ENCODE results near the gene ABCB8. TPM values are rescaled to one million over a fixed set of nuclear protein-coding genes. Genes with fewer than 3 reads are reported as not detected.

The ABCB8 gene
- total and polyA plus RNA-seq, 2 donors (not counting 3 experiments of a cell fraction or from before 2014, with no cell fraction given): 38.0 to 46.3 TPM

DNA sequence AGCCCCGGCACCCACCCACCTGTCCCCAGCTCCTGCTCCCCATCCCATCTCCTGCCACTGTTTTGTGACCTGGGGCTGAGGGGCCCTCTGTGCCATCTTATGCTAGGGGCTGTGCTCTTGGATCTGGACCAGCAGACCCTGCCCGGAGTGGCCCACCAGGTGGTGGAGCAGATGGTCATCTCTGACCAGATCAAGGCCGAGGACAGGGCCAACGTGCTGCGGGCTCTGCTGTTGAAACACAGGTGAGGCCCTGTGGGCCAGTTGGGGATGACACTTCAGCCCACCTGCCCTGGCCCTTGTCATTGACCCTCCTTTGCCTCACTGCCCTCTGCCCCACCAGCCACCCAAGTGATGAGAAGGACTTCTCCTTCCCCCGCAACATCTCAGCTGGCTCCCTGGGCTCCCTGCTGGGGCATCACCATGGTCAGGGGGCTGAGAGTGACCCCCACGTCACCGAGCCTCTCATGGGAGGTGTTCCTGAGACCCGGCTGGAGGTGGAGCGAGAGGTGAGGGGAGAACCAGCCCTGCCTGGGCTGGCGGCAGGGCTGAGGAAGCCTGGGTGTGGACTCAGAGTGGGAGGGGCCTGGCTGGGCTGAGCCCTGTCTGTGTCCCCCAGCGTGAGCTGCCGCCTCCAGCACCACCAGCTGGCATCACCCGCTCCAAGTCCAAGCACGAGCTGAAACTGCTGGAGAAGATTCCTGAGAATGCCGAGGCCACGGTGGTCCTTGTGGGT is 41.8 kb downstream of the ABCB8 start:
- Histone ChIP-seq H3K79me2 (ENCODE audit: control insufficient read depth, insufficient read depth, low read length) (no peaks in the 10 kb centered on the region), H3K36me3 (ENCODE audit: control insufficient read depth in 2 of 2, extremely low read depth in 1 of 2, insufficient read depth in 2 of 2, low read length in 2 of 2) (peaks cover 18 to 73% of the 10 kb centered on the region in 2 experiments), H3K4me2 (ENCODE audit: insufficient read depth, low read length) (no peak overlapping the region), H2AFZ (ENCODE audit: low read depth, low read length) (no peak overlapping the region), H3K27me3 (ENCODE audit: control insufficient read depth in 2 of 2, insufficient read depth in 2 of 2, low read length in 2 of 2) (no peaks in the 10 kb centered on the region), H3K9me3 (replicated peaks; ENCODE audit: control insufficient read depth, insufficient read depth, low read length) (no peaks in the 10 kb centered on the region), H3K9ac (replicated peaks; ENCODE audit: extremely low read depth, insufficient read depth, low read length) (no peak overlapping the region), H3K4me1 (ENCODE audit: control insufficient read depth, extremely low read depth, insufficient read depth, low read length) (no peaks in the 10 kb centered on the region), H3K4me3 (replicated peaks in 1 of 3; ENCODE audit: insufficient read depth in 1 of 3, low read depth in 1 of 3, low read length in 3 of 3) (no peak overlapping the region), H4K20me1 (replicated peaks; ENCODE audit: control insufficient read depth, extremely low read depth, insufficient read depth, low read length) (no peaks in the 10 kb centered on the region), H3K27ac (ENCODE audit: insufficient read depth, low read depth, low read length) (no peak overlapping the region), H3K9me1 (replicated peaks; ENCODE audit: control insufficient read depth, extremely low read depth, insufficient read depth, low read length) (no peaks in the 10 kb centered on the region)
- ChIA-PET POLR2A (no interaction called here), CTCF (no interaction called here)
- no TSS peak for BruUV-seq (replicated peaks)
- intact Hi-C loops (cut with micrococcal nuclease) (no loop called here), dilution Hi-C loops (cut with MboI; ENCODE audit: extremely low pct_ligation_motif_present, low sequenced_read_pairs) (no loop called here)
- DNase-seq (ENCODE audit: low read depth, low spot score) (no peak), FAIRE-seq (no peak)
- TF ChIP-seq JUN (IDR thresholded peaks at IDR 0.05; ENCODE audit: borderline replicate concordance, insufficient read depth, insufficient read length, low read depth): no peak
- TF ChIP-seq, protein P1, sequence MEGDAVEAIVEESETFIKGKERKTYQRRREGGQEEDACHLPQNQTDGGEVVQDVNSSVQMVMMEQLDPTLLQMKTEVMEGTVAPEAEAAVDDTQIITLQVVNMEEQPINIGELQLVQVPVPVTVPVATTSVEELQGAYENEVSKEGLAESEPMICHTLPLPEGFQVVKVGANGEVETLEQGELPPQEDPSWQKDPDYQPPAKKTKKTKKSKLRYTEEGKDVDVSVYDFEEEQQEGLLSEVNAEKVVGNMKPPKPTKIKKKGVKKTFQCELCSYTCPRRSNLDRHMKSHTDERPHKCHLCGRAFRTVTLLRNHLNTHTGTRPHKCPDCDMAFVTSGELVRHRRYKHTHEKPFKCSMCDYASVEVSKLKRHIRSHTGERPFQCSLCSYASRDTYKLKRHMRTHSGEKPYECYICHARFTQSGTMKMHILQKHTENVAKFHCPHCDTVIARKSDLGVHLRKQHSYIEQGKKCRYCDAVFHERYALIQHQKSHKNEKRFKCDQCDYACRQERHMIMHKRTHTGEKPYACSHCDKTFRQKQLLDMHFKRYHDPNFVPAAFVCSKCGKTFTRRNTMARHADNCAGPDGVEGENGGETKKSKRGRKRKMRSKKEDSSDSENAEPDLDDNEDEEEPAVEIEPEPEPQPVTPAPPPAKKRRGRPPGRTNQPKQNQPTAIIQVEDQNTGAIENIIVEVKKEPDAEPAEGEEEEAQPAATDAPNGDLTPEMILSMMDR (IDR thresholded peaks at IDR 0.05; ENCODE audit: extremely low read depth in 1 of 2, insufficient read depth in 1 of 2, low read depth in 1 of 2, low read length in 2 of 2): no peak
- TF ChIP-seq EZH2 (IDR thresholded peaks at IDR 0.05; ENCODE audit: borderline replicate concordance, low read depth, low read length, severe bottlenecking): no peak
- TF ChIP-seq GATA2 (IDR thresholded peaks at IDR 0.05; ENCODE audit: insufficient read depth, insufficient read length, low read depth, low read length): no peak
- TF ChIP-seq FOS (IDR thresholded peaks at IDR 0.05; ENCODE audit: borderline replicate concordance, insufficient read depth, low read length): no peak
- TF ChIP-seq POLR2A (IDR thresholded peaks at IDR 0.05; ENCODE audit: low read depth, low read length): no peak
- TF ChIP-seq MYC (IDR thresholded peaks at IDR 0.05; ENCODE audit: low read depth, low read length): no peak
- no peak for TF ChIP-seq POLR2AphosphoS5 (IDR thresholded peaks at IDR 0.05; ENCODE audit: insufficient read depth, low read depth, low read length)
- TF ChIP-seq, protein P2, sequence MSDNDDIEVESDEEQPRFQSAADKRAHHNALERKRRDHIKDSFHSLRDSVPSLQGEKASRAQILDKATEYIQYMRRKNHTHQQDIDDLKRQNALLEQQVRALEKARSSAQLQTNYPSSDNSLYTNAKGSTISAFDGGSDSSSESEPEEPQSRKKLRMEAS (IDR thresholded peaks at IDR 0.05; ENCODE audit: insufficient read depth, insufficient read length): no peak

All from endothelial cell of umbilical vein (primary cell).